Stimulated activated CD8-positive, alpha-beta memory T cell treated with anti-CD3 and anti-CD28 coated beads, Interleukin-12 subunit alpha, Interleukin-12 subunit beta, amount 100 ng/mL, for 4 hours (primary cell): ENCODE results near the gene RASSF8.

Experiments
- DNase-seq: peaks from one replicate; pipeline ENCODE4 v3.0.0-alpha.2; 2020; ENCODE audit warnings: low read depth

Gene RASSF8

DNA sequence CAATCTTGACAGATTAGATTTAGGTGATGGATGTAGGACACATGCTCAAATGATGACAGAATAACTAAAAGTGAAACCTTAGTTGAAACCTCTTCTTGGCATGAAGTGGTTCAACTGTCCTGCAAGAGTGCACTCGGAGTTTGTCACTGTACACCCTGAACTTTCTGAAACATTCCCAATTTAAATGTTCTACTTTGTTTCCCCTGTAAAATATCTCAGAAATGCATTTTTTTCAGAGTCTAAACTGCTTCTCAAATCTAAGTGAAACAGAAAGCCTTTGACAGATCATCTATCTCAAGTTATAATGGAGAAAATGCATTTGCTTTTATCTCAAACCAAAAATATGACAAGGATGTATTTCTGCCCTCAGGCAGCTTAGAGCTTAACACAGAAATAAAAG, 100.3 kb downstream of the RASSF8 start:
- DNase-seq: no peak

DNA sequence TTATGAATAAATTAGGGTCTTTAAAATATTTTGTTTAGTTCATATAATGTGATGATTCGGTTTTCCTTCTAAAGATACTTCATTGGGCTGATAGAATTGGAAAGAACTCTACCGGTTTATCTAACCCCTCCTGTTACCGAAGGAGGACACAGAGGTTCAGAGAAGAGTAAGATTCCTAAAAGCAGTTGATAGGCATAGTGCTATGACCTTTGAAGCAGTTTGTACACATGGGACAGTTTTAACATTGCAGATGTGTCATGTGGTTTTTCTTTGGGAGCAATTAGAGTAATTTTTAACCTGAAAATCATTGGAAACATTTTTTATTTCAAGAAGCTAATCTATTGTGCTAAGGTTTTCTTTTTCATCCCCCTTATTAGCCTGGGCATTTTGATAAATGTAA, 103.5 kb downstream of the RASSF8 start:
- no peak for DNase-seq

DNA sequence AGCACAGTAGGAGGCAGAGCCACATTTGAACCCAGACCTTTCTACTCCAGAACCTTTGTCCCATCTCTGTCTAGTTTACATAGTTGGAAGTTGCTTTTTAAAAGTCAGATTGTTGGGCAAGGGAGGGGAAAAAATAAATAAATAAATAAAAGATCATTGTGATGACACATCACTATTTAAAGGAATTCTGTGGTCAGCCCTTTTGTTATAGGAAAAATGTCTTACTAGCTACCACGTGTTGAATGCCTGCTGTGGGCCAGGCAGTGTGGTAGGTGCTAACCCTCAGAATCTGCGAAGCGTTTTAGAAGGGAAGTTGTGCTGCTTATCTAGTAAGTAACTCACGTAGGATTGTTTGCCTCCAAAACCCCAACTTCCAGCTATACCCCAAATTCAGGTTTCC, 104.1 kb downstream of the RASSF8 start:
- DNase-seq: no peak

DNA sequence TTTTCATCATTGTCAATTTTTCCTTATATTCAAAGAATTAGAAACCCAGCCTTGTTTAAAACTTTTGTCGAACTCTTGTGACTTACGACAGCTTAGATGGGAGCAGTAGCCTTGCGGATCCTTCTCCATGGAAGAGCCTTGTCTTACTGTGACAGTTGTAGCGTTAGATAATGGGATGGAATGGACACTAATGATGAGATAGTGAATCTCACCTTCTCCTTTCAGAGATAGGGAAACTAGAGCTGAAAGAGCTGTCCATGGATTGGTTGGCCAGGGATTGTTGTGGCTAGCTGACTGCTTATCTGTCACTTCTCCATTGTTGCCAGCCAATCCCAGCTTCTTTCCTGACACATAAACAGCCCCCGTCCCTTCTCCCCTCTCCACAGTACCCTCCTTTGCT, 107.0 kb downstream of the RASSF8 start:
- DNase-seq: no peak

DNA sequence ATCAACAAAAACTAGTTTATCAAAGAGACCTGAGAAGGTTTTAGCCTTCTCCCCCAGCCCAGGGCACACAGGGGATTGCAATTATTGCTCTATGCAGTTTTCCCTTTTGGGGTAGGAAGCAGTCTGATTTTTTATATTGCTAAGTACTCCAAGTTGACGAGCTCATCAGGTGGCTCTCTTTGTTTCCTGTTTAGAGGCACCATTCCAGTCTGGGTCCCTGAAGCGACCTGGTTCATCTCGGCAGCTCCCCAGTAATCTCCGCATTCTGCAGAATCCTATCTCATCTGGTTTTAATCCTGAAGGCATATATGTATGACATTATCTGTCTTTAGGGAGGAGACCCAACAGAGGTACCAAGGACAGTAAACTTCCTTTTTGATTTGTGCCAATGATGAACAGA, 110.0 kb downstream of the RASSF8 start:
- no peak for DNase-seq

DNA sequence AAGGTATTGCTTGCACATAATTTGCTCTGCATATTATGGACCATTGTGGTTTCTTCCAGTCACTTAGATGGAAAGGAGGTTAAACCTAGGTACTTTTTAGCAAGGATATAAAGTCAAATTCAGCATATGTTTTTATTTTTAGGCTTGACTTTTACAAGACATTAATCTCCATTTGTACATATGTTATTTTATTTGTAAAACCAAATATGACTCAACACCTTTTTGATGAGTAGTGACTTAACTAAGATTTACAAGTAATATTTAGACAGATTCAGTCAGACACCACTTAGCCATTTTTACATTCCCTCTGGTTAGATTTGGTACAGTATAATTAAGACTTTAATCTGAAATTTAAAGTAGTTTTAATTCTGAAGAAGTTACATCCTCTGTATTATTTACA, 111.3 kb downstream of the RASSF8 start:
- DNase-seq: no peak

DNA sequence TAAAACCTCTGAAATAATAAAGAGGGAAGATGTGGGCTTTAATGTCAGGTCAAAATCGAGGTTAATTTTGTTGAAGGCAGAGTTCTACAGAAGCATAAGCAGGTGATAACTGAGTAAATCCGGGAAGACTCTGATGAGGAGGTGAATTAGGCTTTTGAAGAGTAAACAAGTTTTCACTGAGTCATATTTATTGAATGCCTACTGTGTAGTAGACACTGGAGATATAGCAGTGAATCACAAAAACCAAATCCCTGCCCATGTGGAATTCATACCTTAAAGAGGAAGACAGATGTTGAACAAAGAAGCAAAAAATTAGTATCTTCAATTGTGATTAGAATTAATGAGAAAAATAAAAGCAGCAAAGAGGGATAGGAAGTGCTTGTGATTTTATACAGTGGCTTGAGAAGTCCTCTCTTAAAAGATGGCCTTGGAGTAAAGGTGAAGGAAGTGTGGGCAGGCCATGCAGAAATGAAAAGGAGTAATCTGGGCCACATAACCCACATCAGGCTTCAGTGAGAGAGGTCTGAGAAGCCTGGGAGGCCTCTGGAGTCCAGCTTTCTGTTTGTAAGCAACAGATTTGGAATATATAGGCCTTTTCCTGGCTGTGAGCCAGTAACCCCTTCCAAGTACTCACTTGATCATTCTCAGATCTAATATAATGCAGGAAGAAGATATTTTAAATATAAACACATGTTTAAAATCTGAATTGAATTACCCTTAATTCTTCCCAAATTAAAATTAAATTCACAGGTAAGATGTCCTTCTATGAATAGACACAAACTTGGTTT, 119.6 kb downstream of the RASSF8 start:
- DNase-seq: no peak

DNA sequence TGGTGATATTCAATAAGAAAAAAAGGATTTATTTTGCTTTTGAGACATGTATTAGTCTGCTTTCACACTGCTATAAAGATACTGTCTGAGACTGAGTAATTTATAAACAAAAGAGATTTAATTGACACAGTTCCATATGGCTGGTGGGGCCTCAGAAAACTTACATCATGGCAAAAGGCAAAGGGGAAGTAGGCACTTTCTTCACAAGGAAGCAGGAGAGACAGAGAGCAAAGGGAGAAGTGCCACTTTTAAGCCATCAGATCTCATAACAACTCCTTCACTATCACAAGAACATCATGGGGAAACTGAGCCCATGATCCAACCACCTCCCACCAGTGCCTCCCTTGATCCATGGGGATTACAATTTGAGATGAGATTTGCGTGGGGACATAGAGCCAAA, 122.4 kb downstream of the RASSF8 start:
- no peak for DNase-seq

DNA sequence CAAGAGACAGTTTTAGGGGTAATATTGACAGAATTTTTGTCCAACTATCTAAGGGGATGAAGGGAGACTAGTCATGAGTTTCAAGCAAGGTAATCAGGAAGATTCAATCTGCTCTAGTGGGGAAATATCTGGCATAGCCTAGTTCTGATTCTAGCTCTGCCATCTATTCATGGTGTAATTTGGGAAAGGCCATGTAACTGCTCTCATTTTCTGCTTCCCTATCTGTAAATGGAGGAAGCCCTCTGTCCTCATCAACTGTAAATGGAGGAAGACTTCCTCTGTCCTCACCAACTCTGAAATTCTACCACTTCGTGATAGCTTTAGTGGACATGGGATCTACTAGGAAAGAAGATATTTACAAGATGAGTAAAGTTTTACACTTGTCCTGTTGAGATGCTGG, 128.5 kb downstream of the RASSF8 start:
- DNase-seq: no peak

DNA sequence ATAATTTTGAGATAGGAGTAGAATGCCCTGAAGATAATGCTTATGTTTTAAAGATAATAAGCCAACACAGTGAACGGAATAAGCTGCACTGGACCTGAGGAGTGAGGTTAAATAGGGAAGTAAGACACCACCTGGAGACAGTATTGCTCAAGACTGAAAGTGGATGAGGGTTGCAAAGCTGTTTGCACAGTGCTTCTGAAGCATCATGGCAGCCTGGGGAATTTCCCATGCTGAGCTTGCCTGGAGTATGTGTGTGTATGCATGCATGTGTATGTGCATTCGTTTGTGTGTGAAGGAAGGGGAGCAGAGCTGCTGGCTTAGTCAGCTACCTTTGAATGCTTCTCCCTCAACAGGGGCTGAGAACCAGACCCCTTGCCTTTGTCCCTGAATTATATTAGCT, 130.5 kb downstream of the RASSF8 start:
- DNase-seq: no peak

DNA sequence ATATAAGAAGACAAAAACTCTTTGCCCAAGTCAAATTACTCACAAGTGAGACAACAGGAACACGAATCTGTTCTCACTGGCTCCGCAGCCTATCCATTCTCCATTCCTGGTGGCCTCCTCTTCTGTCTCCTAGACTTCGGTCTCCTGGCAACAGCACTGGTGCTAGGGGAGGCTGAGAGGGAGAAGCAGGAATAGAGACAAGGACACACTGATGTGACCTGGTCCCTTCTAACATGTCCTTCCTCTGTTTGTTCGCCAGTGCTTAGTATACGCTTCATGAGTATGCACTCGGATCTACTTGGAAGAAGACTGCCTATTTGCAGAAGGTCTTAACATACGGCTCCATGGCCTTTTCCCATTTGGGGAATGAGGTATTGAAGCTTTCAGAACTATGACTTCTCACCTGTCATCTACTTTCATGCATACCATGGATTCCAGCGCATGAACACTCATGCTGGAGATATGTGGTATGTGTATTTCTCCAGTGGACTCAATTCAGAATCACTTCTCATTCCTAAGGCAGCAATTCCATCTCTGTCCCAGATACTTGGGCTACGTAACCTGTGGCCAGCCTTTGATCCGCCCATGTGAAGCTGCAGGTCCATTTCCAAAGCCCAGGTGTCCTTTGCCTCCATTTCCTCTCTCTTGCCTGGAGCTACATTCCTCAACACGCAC, 132.5 kb downstream of the RASSF8 start:
- DNase-seq: no peak

DNA sequence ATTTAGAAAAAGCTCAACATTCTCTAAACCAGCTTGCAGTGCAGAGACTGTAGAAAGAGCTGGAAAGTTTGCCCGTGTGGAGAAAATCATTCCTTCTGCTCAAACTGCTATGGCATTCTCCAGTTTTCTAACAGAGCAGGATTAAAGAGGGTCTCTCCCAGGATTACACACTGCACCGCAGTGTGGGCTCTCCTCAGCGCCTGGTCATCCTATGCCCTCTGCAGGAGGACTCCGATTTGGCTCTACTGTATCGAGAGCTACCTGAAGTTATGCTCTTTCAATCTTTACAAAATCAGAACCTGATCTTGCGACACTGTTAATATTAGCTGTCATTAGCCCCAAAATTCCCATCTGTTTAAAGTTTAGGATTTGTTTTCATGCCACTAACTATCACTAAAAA, 133.3 kb downstream of the RASSF8 start:
- no peak for DNase-seq

DNA sequence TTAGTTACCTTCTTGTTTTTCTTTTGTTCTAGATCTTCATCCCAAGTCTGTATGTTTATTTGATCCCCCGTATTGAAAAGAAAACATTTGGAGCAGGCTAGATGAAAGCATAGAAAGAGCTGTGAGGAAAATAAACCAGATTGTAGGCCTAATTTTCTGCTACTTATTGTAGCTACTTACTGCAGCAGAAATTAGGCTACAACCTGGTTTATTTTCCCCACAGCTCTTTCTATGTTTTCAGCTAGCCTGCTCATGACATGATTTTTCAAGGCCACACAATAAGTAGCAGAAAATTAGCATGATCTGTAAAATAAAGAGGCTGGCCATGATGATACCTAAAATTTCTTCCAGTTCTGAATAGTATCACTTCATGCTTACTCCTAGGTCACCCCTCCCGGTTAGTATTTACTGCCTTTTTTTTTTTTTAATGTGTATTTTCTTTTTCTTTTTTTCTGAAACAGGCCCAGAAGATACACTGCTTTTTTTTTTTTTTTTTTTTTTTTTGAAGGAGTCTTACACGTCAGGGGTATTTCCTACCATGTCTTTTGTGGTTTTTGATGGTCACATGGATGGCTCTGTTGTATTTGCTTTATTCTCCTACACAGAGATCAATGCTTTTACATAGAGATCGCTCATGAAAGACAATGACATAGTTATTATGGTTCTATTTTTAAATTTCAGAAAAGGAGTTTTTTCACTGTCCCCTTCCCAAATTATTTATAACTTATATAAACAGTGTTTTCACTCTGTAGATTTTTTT, 134.0 kb downstream of the RASSF8 start:
- no peak for DNase-seq

DNA sequence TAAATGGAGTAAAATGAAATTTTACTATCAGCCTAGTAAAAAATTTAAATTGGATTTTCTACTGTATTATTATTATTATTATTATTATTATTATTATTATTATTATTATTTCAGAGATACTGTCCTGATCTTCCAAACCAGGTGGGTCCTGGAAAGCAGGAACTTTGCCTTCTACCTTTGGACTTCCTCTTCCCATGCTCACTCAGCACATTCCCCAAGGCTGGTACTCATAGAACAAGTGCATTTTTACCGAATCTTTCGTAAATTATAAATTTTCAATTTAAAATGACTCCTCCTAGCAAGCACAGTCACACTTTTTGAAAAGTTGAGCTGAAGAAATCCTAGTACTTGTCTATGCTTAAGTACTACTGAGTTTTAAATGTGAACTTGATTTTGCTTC, 136.7 kb downstream of the RASSF8 start:
- DNase-seq: no peak

DNA sequence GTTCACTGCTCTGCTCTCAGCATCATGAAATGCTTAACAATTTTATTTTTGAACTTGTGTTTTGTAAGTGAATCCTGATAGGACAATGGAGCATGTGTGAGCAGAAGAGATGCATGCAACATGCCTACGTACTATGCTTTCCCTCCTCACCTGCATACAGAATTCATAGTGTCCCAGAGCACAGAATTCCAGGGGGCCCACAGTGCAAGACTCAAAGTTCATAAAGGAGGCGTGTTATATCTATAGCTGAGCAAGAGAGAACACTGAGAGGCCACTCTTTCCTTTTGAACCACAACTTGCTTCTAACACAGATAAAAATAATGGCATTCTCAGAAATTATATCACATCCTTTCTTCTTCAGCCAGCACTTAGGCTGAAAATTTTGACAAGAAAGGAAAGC, 137.6 kb downstream of the RASSF8 start:
- DNase-seq: no peak

DNA sequence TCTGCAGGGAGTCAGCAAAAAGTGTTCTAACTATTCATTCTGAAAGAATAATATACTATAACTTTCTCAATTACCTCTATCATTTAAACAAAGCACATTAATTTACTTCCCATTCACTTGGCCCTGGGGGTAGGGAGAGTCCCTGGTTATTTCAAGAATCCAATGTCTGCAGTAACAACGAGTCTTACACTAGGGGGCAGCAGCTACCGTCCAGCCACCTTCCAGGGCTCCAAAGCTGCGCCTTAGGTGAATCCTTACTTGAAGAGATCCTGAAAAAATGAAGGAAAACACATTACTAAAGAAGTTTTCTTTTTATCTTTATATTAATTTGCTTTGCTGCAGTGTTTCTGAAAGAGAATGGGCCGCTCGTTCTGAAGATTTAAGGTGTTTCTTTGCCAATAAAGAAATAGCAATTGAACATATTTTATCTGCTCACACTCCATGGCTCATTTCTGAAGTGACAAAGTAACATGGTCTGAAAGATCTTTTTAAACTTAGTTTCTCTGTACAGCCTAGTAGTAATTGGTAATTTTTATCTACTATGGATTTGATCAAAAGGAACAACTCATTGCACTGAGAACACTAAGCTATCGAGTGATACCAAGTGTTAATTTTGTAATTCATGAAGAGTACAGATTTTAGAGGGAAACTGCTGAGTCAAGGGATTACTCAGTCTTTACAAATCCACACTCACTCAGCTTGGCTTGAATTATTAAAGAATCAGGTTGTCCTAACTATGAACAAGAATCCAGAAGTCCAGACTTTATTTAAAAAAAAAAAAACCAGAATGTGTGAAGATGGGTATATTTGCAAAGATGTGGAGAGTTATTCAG, 138.8 kb downstream of the RASSF8 start:
- DNase-seq: no peak

DNA sequence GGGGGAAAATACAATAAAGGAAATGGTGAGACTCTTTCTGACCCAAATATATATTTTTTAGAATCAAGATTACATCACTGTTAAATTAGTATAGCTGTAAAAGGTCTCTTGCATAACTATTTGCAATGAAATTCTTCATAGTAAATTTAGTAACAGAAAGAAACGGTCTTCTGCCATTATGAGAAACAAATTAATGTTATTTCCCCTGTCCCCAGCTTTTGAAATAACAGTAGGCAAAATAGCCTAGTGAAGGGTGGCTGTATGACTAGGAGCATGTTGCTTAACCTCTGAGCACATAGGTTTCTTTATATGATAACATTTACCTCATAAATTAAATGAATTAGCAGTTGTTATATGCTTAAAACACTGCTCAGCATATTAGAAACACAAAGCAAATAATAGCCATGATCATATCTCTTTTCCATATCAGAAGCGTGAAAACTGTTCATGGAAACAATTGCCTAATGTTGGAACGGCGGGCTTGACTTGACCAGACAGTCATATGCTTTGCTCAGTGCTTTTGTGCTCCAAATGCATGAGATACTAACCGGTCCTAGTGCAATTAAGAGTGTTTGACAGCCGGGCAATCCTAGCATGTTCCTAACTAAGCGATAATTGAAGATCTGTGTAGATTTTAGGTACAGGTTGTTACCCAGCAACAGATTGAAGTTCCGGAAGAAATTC, 142.3 kb downstream of the RASSF8 start:
- DNase-seq: no peak

DNA sequence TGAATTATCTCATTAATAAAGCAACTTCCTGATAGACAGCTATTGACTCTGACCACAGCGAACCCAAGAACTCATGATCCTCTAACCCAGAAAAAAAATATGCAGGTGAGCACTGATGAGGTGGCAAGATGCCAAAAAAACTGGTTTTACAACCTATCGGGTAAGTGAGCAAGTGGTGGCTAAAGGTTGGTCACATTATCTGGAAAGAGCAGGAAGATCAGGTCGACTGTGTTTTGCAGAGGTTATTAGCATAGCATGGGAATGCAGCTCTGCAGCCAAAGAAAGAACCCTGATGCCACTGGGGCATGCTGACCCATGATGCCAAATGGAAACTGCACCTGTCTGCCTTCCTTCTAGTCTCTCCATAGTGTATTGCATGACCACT, 142.9 kb downstream of the RASSF8 start:
- no peak for DNase-seq

DNA sequence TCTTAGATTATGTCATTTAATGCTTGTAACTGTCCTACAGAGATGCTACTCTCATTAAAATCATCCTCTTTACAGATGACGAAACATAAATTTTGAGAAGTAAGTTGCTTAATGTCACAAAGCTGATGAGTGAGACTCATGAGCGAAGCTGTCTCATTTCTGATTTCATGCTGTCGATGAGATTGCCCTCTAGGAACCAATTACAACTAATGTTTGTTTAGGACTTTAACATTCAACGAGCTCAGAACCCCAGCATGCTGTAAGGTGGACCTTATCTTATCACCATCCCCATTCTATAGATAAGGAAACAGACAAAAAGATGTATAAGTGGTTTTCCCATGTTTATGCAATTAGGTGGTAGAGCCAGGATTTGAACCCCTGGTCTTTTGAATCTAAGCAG, 143.3 kb downstream of the RASSF8 start:
- no peak for DNase-seq

DNA sequence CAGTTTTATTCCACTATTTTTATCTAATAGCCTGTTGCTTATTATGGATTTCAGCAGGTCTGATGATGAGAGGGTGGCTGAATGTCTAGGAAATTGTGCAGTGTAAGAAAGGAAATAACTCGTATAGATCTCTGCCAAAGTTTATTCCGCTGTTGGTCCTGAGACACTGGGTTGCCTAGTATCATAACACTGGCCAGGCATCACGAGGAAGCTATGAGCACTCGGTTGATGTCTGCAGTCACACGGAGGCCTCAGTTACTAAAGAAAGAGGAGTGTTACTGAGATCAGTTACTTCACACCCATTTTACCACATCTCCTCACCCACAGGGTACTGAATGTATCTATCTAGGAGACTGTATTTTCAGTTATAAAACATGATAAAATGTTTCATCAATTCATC, 144.5 kb downstream of the RASSF8 start:
- no peak for DNase-seq

DNA sequence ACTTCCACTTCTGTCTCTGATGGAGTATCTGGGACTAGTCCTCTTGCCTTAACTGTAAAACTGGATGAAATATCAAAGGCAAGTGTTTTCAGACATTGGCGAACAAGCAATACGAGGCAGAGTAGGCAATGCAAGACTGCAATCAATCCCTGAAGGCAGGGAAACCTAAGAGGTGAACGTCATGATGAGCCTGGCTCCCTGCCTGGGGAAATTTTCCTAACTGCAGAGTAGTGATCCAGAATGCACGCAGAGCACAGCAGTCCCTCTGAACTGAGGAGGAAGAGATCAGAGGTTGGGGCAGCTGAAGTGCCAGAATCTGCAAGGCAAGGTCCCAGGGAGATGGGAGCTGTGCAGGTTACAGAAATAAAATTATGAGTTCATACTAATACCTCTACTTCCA, 147.9 kb downstream of the RASSF8 start:
- DNase-seq: no peak

DNA sequence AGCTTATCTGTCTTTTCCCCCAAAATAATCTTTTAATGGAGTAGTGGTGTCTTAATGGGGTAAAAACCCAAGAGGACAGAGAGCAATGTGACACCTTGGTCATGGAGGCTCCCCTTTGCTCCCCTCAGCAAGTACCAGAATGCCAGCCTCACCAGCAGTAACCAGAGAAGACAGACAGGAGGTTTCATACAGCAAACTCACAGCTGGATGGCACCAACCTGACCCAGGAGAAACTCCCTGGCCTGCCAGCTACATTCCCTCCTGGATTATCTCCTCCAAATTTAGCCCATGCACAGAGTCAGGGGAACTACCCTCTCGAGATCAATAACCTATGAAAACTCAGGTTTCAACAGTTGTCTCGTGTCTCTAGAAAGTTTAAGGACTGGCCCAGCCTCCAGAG, 150.4 kb downstream of the RASSF8 start:
- no peak for DNase-seq
